HL-60 (cell line): ENCODE results near the gene IRF7.

Source experiments
- DNase-seq, 2 experiments: peaks; one replicate each; pipeline ENCODE4 v3.0.0-alpha.2; 2010 to 2020; ENCODE audit warnings: low read depth in 1 of 2, low spot score in 1 of 2
- H3K27ac ChIP-seq: fragments of 250-450 bp; sonication (Bioruptor Pico); replicated peaks from 2 replicates; pipeline ENCODE4 v1.5.1; 2020; ENCODE audit warnings: mild to moderate bottlenecking, moderate library complexity
- H3K27me3 ChIP-seq: fragments of 250-450 bp; sonication (Bioruptor Pico); 2 replicates; pipeline ENCODE4 v1.5.1; 2021; ENCODE audit warnings: mild to moderate bottlenecking, moderate library complexity; ENCODE audit not compliant: insufficient read depth, poor library complexity, severe bottlenecking
- H3K4me3 ChIP-seq: replicated peaks from 2 replicates; pipeline ENCODE4 v1.5.1; 2011; ENCODE audit warnings: mild to moderate bottlenecking, control low read depth, low read length; ENCODE audit not compliant: insufficient read depth
- GABPA ChIP-seq: IDR thresholded peaks from 2 replicates; pipeline ENCODE4 v1.6.1; 2012; ENCODE audit warnings: low read depth
- POLR2AphosphoS5 ChIP-seq: IDR thresholded peaks from 2 replicates; pipeline ENCODE4 v1.6.1; 2012; ENCODE audit warnings: low read depth
- SPI1 ChIP-seq: IDR thresholded peaks from 2 replicates; pipeline ENCODE4 v1.6.1; 2012; ENCODE audit warnings: low read depth, mild to moderate bottlenecking, borderline replicate concordance
- TF ChIP-seq, protein P1 (sequence below): IDR thresholded peaks from 2 replicates; pipeline ENCODE4 v1.6.1; 2012; ENCODE audit warnings: low read depth; ENCODE audit not compliant: insufficient replicate concordance
- TF ChIP-seq, protein P2 (sequence below): IDR thresholded peaks from one replicate; pipeline ENCODE4 v1.5.1; 2011; ENCODE audit warnings: low read length, control low read depth, inconsistent platforms; ENCODE audit not compliant: insufficient read depth

The IRF7 gene

GRCh38 chr11:630871-631270, 15.1 kb upstream of the IRF7 start:
- TF ChIP-seq, protein P1, sequence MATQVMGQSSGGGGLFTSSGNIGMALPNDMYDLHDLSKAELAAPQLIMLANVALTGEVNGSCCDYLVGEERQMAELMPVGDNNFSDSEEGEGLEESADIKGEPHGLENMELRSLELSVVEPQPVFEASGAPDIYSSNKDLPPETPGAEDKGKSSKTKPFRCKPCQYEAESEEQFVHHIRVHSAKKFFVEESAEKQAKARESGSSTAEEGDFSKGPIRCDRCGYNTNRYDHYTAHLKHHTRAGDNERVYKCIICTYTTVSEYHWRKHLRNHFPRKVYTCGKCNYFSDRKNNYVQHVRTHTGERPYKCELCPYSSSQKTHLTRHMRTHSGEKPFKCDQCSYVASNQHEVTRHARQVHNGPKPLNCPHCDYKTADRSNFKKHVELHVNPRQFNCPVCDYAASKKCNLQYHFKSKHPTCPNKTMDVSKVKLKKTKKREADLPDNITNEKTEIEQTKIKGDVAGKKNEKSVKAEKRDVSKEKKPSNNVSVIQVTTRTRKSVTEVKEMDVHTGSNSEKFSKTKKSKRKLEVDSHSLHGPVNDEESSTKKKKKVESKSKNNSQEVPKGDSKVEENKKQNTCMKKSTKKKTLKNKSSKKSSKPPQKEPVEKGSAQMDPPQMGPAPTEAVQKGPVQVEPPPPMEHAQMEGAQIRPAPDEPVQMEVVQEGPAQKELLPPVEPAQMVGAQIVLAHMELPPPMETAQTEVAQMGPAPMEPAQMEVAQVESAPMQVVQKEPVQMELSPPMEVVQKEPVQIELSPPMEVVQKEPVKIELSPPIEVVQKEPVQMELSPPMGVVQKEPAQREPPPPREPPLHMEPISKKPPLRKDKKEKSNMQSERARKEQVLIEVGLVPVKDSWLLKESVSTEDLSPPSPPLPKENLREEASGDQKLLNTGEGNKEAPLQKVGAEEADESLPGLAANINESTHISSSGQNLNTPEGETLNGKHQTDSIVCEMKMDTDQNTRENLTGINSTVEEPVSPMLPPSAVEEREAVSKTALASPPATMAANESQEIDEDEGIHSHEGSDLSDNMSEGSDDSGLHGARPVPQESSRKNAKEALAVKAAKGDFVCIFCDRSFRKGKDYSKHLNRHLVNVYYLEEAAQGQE, result no peak
- TF ChIP-seq SPI1, result no peak
- no peak for TF ChIP-seq GABPA
- TF ChIP-seq, protein P2, sequence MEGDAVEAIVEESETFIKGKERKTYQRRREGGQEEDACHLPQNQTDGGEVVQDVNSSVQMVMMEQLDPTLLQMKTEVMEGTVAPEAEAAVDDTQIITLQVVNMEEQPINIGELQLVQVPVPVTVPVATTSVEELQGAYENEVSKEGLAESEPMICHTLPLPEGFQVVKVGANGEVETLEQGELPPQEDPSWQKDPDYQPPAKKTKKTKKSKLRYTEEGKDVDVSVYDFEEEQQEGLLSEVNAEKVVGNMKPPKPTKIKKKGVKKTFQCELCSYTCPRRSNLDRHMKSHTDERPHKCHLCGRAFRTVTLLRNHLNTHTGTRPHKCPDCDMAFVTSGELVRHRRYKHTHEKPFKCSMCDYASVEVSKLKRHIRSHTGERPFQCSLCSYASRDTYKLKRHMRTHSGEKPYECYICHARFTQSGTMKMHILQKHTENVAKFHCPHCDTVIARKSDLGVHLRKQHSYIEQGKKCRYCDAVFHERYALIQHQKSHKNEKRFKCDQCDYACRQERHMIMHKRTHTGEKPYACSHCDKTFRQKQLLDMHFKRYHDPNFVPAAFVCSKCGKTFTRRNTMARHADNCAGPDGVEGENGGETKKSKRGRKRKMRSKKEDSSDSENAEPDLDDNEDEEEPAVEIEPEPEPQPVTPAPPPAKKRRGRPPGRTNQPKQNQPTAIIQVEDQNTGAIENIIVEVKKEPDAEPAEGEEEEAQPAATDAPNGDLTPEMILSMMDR, result no peak
- TF ChIP-seq POLR2AphosphoS5, result no peak
- no peaks in the 10 kb centered on the region for H3K27me3 ChIP-seq

GRCh38 chr11:629237-629583, 13.5 kb upstream of the IRF7 start:
- no peak overlapping the region for H3K4me3 ChIP-seq
- no peaks in the 10 kb centered on the region for H3K27me3 ChIP-seq
- H3K27ac ChIP-seq, result no peak overlapping the region
- TF ChIP-seq, protein P2, result no peak
- TF ChIP-seq SPI1, result no peak
- TF ChIP-seq GABPA, result no peak
- no peak for TF ChIP-seq POLR2AphosphoS5
- TF ChIP-seq, protein P1, result no peak
- DNase-seq, result no peak

More at GRCh38 chr11:630871-631270, 15.1 kb upstream of the IRF7 start:
- Histone ChIP-seq H3K27ac (no peak overlapping the region), H3K4me3 (no peak overlapping the region)
- no peak for DNase-seq

DNA sequence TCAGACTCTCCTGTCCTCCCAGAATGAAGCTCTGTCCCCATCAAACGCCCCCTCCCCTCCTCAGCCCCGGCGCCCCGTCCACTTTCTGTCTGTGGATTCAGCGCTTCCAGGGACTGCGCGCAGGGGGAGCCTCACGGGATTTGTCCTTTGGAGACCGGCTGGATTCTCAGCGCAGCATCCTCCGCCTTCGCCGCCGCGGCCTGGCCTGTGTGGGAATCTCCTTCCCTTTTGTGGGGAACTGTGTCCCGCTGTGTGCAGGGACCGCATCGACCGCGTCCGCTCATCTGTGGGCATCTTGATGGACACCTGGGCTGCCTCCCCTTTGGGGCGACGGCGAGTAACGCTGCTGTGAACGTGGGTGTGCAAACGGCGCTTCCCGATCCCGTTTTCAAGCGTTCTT, 12.3 kb upstream of the IRF7 start:
- H3K27me3 ChIP-seq, result no peaks in the 10 kb centered on the region
- TF ChIP-seq SPI1 (no peak), POLR2AphosphoS5 (no peak)
- DNase-seq, result no peak
- no peak overlapping the region for H3K27ac ChIP-seq
- no peak overlapping the region for H3K4me3 ChIP-seq

- no peak for DNase-seq
- Histone ChIP-seq H3K4me3 (no peak overlapping the region), H3K27me3 (no peaks in the 10 kb centered on the region), H3K27ac (no peak overlapping the region)
- no peak for TF ChIP-seq POLR2AphosphoS5
- TF ChIP-seq SPI1, result no peak
- no peak for TF ChIP-seq GABPA
- TF ChIP-seq, protein P1, result no peak
- TF ChIP-seq, protein P2, result no peak
These were observed 11.5 kb upstream of the IRF7 start for GRCh38 chr11:627308-627576.
